ENCODE results near the gene ZNF600. TPM values are rescaled to one million over a fixed set of nuclear protein-coding genes. Genes with fewer than 3 reads are reported as not detected.
"Not testable (repeated sequence)": the region's sequence is repeated elsewhere in the genome, so short reads cannot be mapped to it uniquely, and the experiment has no call there.

Gene ZNF600
- total RNA-seq (2014; rRNA removed; shearing (Covaris generic); ENCODE audit: low replicate concordance): 3.3 and 4.5 TPM in 2 replicates

DNA sequence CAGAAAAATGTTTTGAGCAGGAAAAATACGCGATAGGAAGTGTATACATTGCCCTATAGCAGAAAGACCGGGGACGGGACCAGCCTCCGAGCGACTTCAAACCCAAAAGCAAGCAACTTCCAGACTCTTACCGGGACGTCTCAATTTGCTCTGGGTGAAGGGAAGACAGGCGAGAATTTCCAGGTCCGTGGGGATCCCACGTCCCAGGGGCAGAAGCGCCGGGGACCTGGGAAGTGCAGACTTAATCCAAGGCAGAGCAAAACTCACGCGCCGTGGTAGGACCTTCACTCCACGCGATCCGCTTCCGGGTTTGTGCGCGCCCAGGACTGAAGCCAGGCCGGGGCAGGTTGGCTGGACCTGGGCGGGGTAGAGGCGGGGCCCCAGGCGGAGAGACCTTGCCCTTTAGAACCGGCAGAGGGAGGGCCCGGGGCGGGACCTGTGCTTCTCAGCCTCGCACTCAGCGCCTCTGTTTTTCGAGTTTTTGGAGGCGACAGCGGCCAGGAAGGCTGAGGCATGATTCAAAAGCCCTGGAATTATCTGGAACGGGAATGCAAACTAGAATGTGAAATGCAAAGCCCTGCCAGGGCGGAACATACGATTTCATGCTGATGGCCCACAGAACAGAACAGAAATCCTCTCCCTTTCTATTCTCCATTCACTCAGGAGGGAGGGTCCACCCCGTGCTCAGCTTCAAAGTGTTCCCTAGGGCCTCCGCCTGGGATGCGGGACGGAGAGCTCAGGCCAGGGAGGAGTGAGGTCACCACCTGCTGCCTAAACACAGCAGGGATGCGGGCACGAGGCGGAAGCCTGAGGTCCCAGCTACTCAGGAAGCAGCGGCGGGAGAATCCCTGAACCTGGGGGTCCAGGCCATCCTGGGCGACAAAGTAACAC, at the start of gene ZNF600:
Gene ZNF600, minus strand, starts transcription at position 328 of the 891 bp plus-strand sequence. CDS start 7,903 bp downstream, outside the sequence.
- peak; percentile 69 for DNase-seq (ENCODE audit: low read depth)
- in situ Hi-C loops (cut with HindIII; ENCODE audit: low pct_unique_long_range_greater_than_20kb, low sequenced_read_pairs): not testable (repeated sequence)

DNA sequence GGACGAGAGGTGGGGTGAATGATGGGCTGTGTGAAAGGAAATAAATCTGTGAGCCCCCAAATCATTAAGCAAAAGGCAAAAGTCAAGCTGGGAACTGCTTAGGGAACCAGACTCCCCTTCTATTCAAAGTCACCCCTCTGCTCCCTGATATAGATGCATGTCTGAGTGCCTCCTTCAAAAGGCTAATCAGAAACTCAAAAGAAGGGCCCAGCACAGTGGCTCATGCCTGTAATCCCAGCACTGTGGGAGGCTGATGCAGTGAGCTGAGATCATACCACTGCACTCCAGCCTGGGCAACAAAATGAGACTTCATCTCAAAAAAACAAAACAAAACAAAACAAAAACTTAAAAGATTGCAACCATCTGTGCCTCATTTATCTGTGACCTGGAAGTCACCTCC, 47.7 kb upstream of the ZNF600 start:
- in situ Hi-C loops (cut with HindIII; ENCODE audit: low pct_unique_long_range_greater_than_20kb, low sequenced_read_pairs); DNase-seq (ENCODE audit: low read depth): not testable (repeated sequence)

DNA sequence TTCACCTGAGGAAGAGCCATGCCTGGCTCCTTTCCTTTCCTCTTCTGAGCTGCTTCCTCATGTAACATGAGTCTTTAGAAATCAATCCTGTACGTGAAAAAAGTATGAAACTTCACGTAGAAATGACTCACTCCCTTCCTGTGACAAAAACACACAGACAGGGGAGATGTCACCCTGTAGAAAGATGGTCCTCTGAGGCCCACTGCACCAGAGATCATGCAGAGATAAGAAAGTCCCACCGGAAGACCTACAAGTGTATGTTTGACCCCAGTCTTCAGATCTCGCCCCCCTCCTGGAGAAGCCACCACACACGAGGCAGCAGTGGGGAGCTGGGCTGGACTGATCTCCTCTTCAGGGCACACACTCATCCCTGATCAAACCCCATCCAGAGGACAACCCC, 47.0 kb upstream of the ZNF600 start:
- in situ Hi-C loops (cut with HindIII; ENCODE audit: low pct_unique_long_range_greater_than_20kb, low sequenced_read_pairs); DNase-seq (ENCODE audit: low read depth): not testable (repeated sequence)

DNA sequence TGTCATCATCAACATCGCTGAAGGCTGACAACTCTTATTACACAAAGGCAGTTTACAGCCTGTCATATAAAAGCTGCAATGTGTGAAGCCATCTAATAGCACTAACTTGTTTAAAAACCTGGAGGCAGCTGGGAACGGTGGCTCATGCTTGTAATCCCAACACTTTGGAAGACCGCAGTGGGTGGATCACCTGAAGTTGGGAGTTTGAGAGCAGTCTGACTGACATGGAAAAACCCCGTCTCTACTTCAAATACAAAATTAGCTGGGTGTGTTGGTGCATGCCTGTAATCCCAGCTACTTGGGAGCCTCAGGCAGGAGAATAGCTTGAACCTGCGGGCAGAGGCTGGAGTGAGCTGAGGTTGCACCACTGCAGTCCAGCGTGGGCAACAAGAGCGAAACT, 43.3 kb upstream of the ZNF600 start:
- in situ Hi-C loops (cut with HindIII; ENCODE audit: low pct_unique_long_range_greater_than_20kb, low sequenced_read_pairs); DNase-seq (ENCODE audit: low read depth): not testable (repeated sequence)

DNA sequence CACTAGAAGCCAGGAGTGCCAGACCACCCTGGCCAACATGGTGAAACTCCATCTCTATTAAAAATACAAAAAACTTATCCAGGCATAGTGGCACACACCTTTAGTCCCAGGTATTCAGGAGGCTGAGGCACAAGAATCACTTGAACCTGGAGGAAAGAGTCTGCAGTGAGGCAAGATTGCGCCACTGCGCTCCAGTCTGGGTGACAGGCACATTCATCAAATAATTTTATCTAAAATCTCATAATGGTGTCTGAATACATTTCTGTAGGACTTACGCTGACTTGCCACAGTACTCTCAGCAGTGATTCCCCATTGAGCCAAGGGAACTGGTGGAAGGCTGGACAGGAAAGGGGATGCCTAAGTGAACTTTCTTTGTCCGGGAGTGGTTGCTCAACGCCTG, 39.2 kb upstream of the ZNF600 start:
- in situ Hi-C loops (cut with HindIII; ENCODE audit: low pct_unique_long_range_greater_than_20kb, low sequenced_read_pairs): no loop called here
- DNase-seq (ENCODE audit: low read depth): no peak

DNA sequence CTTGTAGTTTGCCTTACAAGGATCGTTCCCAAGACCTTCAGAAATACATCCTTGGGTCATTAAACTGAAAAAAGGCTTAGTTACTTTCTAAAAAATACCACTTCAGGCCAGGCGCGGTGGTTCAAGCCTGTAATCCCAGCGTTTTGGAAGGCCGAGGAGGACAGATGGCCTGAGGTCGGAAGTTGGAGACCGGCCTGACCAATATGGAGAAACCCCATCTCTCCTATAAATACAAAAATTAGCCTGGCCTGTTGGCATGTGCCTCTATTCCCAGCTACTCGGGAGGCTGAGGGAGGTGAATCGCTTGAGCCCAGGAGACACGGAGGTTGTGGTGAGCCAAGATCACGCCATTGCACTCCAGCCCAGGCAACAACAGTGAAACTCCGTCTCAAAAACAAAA, 37.1 kb upstream of the ZNF600 start:
- in situ Hi-C loops (cut with HindIII; ENCODE audit: low pct_unique_long_range_greater_than_20kb, low sequenced_read_pairs): no loop called here
- DNase-seq (ENCODE audit: low read depth): no peak

DNA sequence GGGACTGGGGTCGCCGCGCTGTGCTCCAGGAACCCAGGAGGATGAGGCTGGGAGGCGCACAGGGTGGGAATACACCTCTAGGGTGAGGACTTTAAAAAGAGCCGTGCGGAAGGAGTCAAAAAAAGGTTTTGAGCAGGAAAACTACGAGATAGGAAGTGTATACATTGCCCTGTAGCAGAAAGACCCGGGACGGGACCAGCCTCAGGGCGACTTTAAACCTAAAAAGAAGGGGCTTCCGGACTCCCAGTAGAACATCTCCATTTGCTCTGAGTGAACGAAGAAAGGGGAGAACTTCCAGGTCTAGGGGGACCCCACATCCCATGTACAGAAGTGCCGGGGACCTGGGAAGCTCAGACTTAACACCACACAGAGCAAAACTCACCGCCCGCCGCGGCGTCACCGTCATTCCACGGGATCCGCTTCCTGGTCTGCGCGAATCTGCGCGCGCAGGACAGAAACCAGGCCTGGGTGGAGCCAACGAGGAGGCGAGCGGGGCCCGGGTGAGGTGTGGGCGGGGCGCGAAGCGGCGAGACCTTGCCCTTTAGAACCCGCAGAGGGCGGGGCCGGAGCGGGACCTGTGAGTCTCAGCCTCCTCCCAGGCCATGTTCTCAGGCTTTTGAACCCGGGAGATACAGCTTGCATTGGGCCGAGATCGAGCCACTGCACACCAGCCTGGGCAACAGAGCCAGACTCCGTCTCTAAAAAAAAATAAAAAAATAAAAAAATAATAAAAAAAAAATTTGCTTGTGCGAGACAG, 34.8 kb upstream of the ZNF600 start, which contains the start of gene ZNF28:
Gene ZNF28, minus strand, starts transcription at position 430 of the 757 bp plus-strand sequence. CDS start 3,675 bp downstream, outside the sequence.
- in situ Hi-C loops (cut with HindIII; ENCODE audit: low pct_unique_long_range_greater_than_20kb, low sequenced_read_pairs): not testable (repeated sequence)

DNA sequence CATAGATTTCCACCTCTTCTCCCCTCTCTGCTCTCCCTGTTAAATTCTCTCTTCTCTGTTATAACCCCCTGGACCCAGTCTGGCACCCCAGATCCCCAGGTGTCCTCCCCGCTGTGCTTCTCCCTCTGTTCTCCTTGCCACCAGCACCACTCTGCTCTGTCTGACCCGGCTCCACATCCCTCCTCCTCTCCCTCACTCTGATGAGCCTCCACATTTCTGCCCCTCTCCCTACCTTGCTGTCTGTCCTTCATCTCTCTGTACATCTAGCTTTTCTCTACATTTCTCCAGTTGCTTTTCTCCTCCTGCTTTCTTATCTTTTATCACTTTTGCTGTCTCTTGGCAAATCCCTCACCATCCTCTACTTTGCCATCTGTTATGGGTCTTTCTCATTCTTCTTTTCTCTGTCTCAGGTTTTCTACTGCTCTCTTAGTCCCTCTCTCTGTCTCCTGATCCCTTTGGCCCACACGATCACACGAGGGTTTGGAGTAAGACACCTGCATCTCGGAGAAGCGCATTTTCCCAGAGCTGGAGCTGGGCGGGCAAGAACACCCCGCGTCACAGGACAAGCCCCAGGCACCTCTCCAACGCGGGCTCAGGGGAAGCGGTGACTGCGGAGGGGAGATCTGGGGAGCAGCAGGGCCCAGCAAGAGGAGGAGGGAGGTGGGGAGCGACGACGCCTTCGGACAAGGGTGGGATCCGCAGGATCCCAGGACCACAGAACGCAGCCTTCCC, 34.0 kb upstream of the ZNF600 start:
- peak; percentile 17 for DNase-seq (ENCODE audit: low read depth)
- in situ Hi-C loops (cut with HindIII; ENCODE audit: low pct_unique_long_range_greater_than_20kb, low sequenced_read_pairs): not testable (repeated sequence)

More for the DNA sequence above, 34.8 kb upstream of the ZNF600 start, which contains the start of gene ZNF28:
- peak; percentile 61 for DNase-seq (ENCODE audit: low read depth)

DNA sequence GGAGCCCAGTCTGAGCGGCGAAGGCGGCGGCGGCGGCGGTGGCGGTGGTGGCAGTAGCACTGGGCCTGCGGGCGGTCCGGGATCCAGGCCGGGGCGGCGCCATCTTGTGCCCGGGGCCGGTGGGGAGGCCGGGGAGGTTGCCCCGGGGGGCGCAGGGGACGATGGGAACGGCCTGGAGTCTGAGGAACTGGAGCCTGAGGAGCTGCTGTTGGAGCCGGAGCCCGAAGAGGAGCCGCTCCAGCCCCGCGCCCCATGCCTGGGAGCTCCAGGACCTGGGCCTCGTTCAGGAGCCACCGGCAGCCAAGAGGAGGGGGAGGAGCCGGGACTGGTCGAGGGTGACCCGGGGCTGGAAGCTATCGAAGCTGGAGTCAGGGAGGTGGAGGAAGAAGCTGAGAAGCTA, 23.2 kb upstream of the ZNF600 start:
- in situ Hi-C loops (cut with HindIII; ENCODE audit: low pct_unique_long_range_greater_than_20kb, low sequenced_read_pairs): no loop called here
- no peak for DNase-seq (ENCODE audit: low read depth)

DNA sequence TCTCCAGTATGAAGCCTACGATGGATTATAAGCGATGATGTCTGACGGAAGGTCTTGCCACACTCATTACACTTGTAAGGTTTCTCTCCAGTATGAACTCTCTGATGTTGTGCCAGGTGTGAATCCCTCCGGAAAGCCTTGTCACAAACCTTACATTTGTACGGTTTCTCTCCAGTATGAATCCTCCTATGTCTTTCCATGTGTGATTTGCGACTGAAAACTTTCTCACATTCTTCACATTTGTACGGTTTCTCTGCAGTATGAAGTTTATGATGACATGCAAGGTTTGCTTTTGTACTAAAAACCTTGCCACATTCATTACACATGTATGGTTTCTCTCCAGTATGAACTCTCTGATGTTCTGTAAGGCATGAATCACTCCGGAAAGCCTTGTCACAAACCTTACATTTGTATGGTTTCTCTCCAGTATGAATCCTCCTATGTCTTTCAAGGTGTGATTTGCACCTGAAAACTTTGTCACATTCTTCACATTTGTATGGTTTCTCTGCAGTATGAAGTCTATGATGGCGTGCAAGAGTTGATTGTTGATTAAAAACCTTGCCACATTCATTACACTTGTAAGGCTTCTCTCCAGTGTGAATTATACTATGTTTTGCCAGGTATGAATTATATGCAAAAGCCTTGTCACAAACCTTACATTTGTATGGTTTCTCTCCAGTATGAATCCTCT, 13.5 kb upstream of the ZNF600 start:
- in situ Hi-C loops (cut with HindIII; ENCODE audit: low pct_unique_long_range_greater_than_20kb, low sequenced_read_pairs): not testable (repeated sequence)
- DNase-seq (ENCODE audit: low read depth): peak; percentile 13

DNA sequence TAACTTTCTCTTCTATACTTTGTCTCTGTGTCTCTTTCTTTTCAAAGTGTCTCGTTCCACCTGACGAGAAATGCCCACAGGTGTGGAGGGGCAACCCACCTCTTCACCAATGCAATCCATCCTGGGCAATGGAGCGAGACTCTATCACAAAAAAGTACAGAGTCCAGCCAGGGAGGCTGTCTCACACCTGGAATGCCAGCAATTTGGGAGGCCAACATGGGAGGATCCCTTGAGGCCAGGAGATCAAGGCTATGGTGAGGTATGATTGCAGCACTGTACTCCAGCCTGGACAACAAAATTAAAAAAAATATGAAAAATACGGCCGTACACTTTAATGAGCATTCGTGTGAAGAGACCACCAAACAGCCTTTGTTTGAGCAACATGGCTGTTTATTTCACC, 2.8 kb upstream of the ZNF600 start:
- in situ Hi-C loops (cut with HindIII; ENCODE audit: low pct_unique_long_range_greater_than_20kb, low sequenced_read_pairs): no loop called here

DNA sequence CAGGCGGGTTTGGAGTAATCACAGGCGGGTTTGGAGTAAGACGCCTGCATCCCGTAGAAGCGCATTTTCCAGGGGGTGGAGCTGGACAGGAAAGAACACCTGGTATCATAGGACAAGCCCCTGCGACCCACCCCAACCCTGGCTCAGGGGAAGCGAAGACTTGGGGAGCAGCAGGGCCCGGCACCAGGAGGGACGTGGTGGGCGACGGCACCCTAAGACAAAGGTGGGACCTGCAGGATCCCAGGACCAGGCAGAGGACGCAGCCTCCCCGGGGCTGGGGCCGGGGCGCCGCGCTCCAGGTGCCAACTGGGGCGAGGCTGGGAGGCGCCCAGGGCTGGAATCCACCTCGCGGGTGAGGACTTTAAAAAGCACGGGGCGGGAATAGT, 520 bp downstream of the ZNF600 start:
- in situ Hi-C loops (cut with HindIII; ENCODE audit: low pct_unique_long_range_greater_than_20kb, low sequenced_read_pairs): no loop called here
- no peak for DNase-seq (ENCODE audit: low read depth)

More for the DNA sequence above, 2.8 kb upstream of the ZNF600 start:
- DNase-seq (ENCODE audit: low read depth): no peak

DNA sequence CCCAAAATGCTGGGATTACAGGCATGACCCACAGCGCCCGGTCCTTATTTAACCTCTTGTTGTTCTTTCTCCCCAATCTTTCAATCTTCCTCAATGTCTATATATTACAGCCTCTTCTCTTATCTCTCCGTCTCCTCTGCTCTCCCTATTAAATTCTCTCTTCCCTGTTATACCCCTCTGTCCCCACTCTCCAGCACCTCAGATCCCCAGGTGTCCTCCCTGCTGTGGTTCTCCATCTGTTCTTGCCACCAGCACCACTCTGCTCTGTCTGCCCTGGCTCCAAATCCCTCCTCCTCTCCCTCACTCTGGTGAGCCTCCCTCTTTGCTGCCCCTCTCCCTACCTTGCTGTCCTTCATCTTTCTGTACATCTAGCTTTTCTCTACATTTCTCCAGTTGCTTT, 1.1 kb downstream of the ZNF600 start:
- in situ Hi-C loops (cut with HindIII; ENCODE audit: low pct_unique_long_range_greater_than_20kb, low sequenced_read_pairs): no loop called here

DNA sequence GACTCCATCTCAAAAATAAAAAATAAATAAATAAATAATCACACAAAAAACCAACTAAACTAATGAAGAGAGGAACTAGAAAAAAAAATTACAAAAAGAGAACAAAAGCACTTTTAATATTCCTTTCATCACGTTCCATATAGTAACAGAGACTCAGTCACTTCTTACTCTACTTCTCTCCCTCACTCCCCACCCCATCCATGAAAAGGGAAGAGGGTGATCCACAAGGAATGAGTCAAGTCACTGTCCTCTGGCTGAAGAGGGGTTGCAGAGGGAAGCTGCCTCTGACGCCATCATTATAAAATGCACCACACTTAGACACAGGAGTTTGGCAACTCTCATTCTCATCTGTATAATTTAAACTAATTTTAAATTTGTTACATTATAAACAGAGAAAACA, 3.7 kb downstream of the ZNF600 start:
- DNase-seq (ENCODE audit: low read depth); in situ Hi-C loops (cut with HindIII; ENCODE audit: low pct_unique_long_range_greater_than_20kb, low sequenced_read_pairs): not testable (repeated sequence)

More for the DNA sequence above, 1.1 kb downstream of the ZNF600 start:
- no peak for DNase-seq (ENCODE audit: low read depth)

DNA sequence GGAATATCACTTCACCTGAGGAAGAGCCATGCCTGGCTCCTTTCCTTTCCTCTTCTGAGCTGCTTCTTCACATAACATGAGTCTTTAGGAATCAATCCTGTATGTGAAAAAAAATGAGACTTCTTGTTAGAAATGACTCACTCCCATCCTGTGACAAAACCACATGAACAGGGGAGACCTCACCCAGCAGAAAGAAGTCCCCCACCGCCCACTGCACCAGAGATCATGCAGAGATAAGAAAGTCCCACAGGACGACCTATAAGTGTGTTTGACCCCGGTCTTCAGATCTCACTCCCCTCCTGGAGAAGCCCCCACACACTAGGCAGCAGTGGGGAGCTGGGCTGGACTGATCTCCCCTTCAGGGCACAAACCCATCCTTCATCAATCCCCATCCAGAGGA, 7.8 kb downstream of the ZNF600 start:
- in situ Hi-C loops (cut with HindIII; ENCODE audit: low pct_unique_long_range_greater_than_20kb, low sequenced_read_pairs): no loop called here
- DNase-seq (ENCODE audit: low read depth): no peak

DNA sequence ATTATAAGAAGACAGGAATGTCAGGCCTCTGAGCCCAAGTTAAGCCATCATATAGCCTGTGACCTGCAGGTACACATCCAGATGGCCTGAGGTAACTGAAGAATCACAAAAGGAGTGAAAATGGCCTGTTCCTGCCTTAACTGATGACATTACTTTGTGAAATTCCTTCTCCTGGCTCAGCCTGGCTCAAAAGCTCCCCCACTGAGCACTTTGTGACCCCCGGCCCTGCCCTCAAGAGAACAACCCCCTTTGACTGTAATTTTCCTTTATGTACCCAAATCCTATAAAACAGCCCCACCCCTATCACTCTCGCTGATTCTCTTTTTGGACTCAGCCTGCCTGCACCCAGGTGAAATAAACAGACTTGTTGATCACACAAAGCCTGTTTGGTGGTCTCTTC, 30.1 kb downstream of the ZNF600 start:
- DNase-seq (ENCODE audit: low read depth); in situ Hi-C loops (cut with HindIII; ENCODE audit: low pct_unique_long_range_greater_than_20kb, low sequenced_read_pairs): not testable (repeated sequence)

DNA sequence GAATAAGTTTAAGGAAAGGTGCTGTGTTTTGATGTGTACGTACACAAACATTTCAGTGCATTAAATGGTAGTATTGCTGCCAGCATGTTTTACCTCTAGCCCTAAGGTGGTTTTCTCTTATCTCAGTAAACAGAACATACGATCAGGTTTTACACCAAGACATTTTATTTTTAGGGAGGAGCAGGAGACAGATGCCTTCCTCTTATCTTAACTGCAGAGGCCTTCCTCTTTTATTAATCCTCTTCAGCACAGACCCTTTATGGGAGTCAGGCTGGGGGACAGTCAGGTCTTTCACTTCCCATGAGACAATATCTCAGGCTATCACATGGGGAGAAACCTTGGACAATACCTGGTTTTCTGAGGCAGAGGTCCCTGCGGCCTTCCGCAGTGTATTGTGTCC, 36.8 kb downstream of the ZNF600 start:
- in situ Hi-C loops (cut with HindIII; ENCODE audit: low pct_unique_long_range_greater_than_20kb, low sequenced_read_pairs): no loop called here

More for the DNA sequence above, 36.8 kb downstream of the ZNF600 start:
- no peak for DNase-seq (ENCODE audit: low read depth)

Data from Caki2 (cell line).